Activated T-helper 2 cell treated with anti-CD3 and anti-CD28 coated beads, Interferon-gamma antibody, Interleukin-2, Interleukin-4, amounts not matched to agents 10 μg/mL and 5 μg/mL and 100 μg/mL, durations not matched to agents 14 hours and 24 hours and 36 hours (primary cell): ENCODE measurements around the gene TAX1BP3. TPM values are rescaled to one million over a fixed set of nuclear protein-coding genes. Genes with fewer than 3 reads are reported as not detected.

Experiments
- DNase-seq: peaks from one replicate; pipeline ENCODE4 v3.0.0; 2021; ENCODE audit warnings: low spot score
- H3K27ac Mint-ChIP-seq: one replicate; pipeline ENCODE4 v1.8.0; 2021; ENCODE audit warnings: mixed read lengths
- H3K27me3 Mint-ChIP-seq: one replicate; pipeline ENCODE4 v1.8.0; 2021; ENCODE audit warnings: low read depth, mixed read lengths
- H3K36me3 Mint-ChIP-seq: one replicate; pipeline ENCODE4 v1.8.0; 2021; ENCODE audit warnings: low read depth, mixed read lengths
- H3K4me1 Mint-ChIP-seq: one replicate; pipeline ENCODE4 v1.8.0; 2021; ENCODE audit warnings: low read depth, mixed read lengths
- H3K4me3 Mint-ChIP-seq: one replicate; pipeline ENCODE4 v1.8.0; 2021; ENCODE audit warnings: low read depth, mild to moderate bottlenecking, moderate library complexity, mixed read lengths
- H3K9me3 Mint-ChIP-seq: one replicate; pipeline ENCODE4 v1.8.0; 2021; ENCODE audit warnings: mixed read lengths
- intact Hi-C: fragments of 100-400 bp; cut with micrococcal nuclease; formaldehyde crosslinking; loops from one replicate; pipeline ENCODE4 v1.15.1; 2023
- total RNA-seq: library from RNA; stranded (reverse); gene quantifications from 2 replicates; pipeline ENCODE4 v1.2.3, GENCODE V29; 2022

The TAX1BP3 gene
- total RNA-seq, 1 donor from 2014 or later: 40.9 TPM

- Mint-ChIP-seq H3K9me3 (no peaks in the 10 kb centered on the region), H3K36me3 (peaks cover 76% of the 10 kb centered on the region), H3K4me1 (peaks cover 38% of the 10 kb centered on the region), H3K27me3 (no peaks in the 10 kb centered on the region), H3K27ac (peak overlapping the region; percentile 34), H3K4me3 (no peak overlapping the region)
- no peak for DNase-seq
- intact Hi-C loops: loop anchor here (10.0 kb wide), 1 partner anchor 851 kb away; the partner anchor contains the start of gene RAP1GAP2
These were observed 23.1 kb downstream of the TAX1BP3 start for GRCh38 chr17:3645310-3645709.

- H3K9me3 Mint-ChIP-seq: no peaks in the 10 kb centered on the region
- intact Hi-C loops: loop anchor here (10.0 kb wide), 1 partner anchor 849 kb away; the partner anchor contains the start of gene RAP1GAP2
- no peak overlapping the region for H3K4me3 Mint-ChIP-seq
- peaks cover 78% of the 10 kb centered on the region for H3K36me3 Mint-ChIP-seq
- peak overlapping the region; percentile 68 for H3K27ac Mint-ChIP-seq
- peaks cover 50% of the 10 kb centered on the region for H3K4me1 Mint-ChIP-seq
- no peaks in the 10 kb centered on the region for H3K27me3 Mint-ChIP-seq
- no peak for DNase-seq
These were observed 24.5 kb downstream of the TAX1BP3 start for GRCh38 chr17:3643889-3644349.

- DNase-seq: no peak
- H3K27me3 Mint-ChIP-seq: no peaks in the 10 kb centered on the region
- no peak overlapping the region for H3K4me3 Mint-ChIP-seq
- no peaks in the 10 kb centered on the region for H3K9me3 Mint-ChIP-seq
- H3K27ac Mint-ChIP-seq: peak overlapping the region; percentile 97
- intact Hi-C loops: loop anchor here (10.0 kb wide), 1 partner anchor 847 kb away; the partner anchor contains the start of gene RAP1GAP2
- H3K4me1 Mint-ChIP-seq: peaks cover 61% of the 10 kb centered on the region
- H3K36me3 Mint-ChIP-seq: peaks cover 74% of the 10 kb centered on the region
These were observed 26.5 kb downstream of the TAX1BP3 start for GRCh38 chr17:3641717-3642486.

- H3K27ac Mint-ChIP-seq: peak overlapping the region; percentile 97
- no peaks in the 10 kb centered on the region for H3K9me3 Mint-ChIP-seq
- intact Hi-C loops: loop anchor here (10.0 kb wide), 1 partner anchor 846 kb away; the partner anchor contains the start of gene RAP1GAP2
- H3K4me1 Mint-ChIP-seq: peaks cover 61% of the 10 kb centered on the region
- H3K27me3 Mint-ChIP-seq: no peaks in the 10 kb centered on the region
- H3K36me3 Mint-ChIP-seq: peaks cover 74% of the 10 kb centered on the region
- no peak for DNase-seq
- H3K4me3 Mint-ChIP-seq: no peak overlapping the region
These were observed 27.4 kb downstream of the TAX1BP3 start for GRCh38 chr17:3641014-3641413.

- Mint-ChIP-seq H3K9me3 (no peaks in the 10 kb centered on the region), H3K27me3 (no peaks in the 10 kb centered on the region), H3K27ac (peak overlapping the region; percentile 97), H3K36me3 (peaks cover 68% of the 10 kb centered on the region), H3K4me3 (peak overlapping the region; percentile 71), H3K4me1 (peaks cover 59% of the 10 kb centered on the region)
- intact Hi-C loops: loop anchor here (1.0 to 10.0 kb wide), 4 partner anchors 71 to 845 kb away; partner anchors contain the start of gene RAP1GAP2
- peak; percentile 32 for DNase-seq
These were observed 28.3 kb downstream of the TAX1BP3 start for GRCh38 chr17:3639981-3640596.

- Mint-ChIP-seq H3K9me3 (no peaks in the 10 kb centered on the region), H3K27me3 (no peaks in the 10 kb centered on the region), H3K4me1 (peaks cover 50% of the 10 kb centered on the region), H3K4me3 (peak overlapping the region; percentile 98), H3K36me3 (peaks cover 57% of the 10 kb centered on the region), H3K27ac (peak overlapping the region; percentile 63)
- no peak for DNase-seq
- intact Hi-C loops: loop anchor here (5.0 kb wide), 2 partner anchors 100 to 590 kb away; no protein-coding TSS in a partner anchor
These were observed 31.4 kb downstream of the TAX1BP3 start for GRCh38 chr17:3636908-3637373.

GRCh38 chr17:3636154-3636907 is 32.0 kb downstream of the TAX1BP3 start, which contains the start of the genes CTNS and SHPK:
TSS of gene CTNS (plus strand) at chr17:3636760. CDS start at chr17:3640207, 3,447 bp downstream.
TSS of gene SHPK (minus strand) at chr17:3636250. CDS start at chr17:3636219, 31 bp downstream.
- H3K27me3 Mint-ChIP-seq: no peaks in the 10 kb centered on the region
- no peaks in the 10 kb centered on the region for H3K9me3 Mint-ChIP-seq
- peak within 1 kb of the TSS; percentile 99 for H3K27ac Mint-ChIP-seq
- peak; percentile 95 for DNase-seq
- peak within 1 kb of the TSS; percentile 98 for H3K4me3 Mint-ChIP-seq
- H3K4me1 Mint-ChIP-seq: peaks cover 44% of the 10 kb centered on the region
- intact Hi-C loops: loop anchor here (5.0 kb wide), 2 partner anchors 99 to 589 kb away; no protein-coding TSS in a partner anchor
- H3K36me3 Mint-ChIP-seq: peaks cover 51% of the 10 kb centered on the region

- no peak for DNase-seq
- Mint-ChIP-seq H3K27ac (peak overlapping the region; percentile 35), H3K27me3 (no peaks in the 10 kb centered on the region), H3K4me3 (peak overlapping the region; percentile 98), H3K4me1 (peaks cover 38% of the 10 kb centered on the region), H3K36me3 (peaks cover 47% of the 10 kb centered on the region), H3K9me3 (no peaks in the 10 kb centered on the region)
- intact Hi-C loops: loop anchor here (5.0 kb wide), 2 partner anchors 98 to 588 kb away; no protein-coding TSS in a partner anchor
These were observed 32.8 kb downstream of the TAX1BP3 start for GRCh38 chr17:3635474-3636153.

- H3K4me3 Mint-ChIP-seq: no peak overlapping the region
- H3K36me3 Mint-ChIP-seq: peaks cover 45% of the 10 kb centered on the region
These were observed 36.1 kb downstream of the TAX1BP3 start for GRCh38 chr17:3632287-3632686.

GRCh38 chr17:3630781-3631180 is 37.6 kb downstream of the TAX1BP3 start:
- Mint-ChIP-seq H3K4me3 (no peak overlapping the region), H3K27me3 (no peaks in the 10 kb centered on the region), H3K4me1 (peaks cover 13% of the 10 kb centered on the region), H3K9me3 (no peaks in the 10 kb centered on the region), H3K36me3 (peaks cover 54% of the 10 kb centered on the region), H3K27ac (no peak overlapping the region)
- intact Hi-C loops: no loop called here
- no peak for DNase-seq

More at GRCh38 chr17:3632287-3632686, 36.1 kb downstream of the TAX1BP3 start:
- H3K9me3 Mint-ChIP-seq: no peaks in the 10 kb centered on the region
- no peak for DNase-seq
- peaks cover 12% of the 10 kb centered on the region for H3K4me1 Mint-ChIP-seq
- H3K27ac Mint-ChIP-seq: no peak overlapping the region
- H3K27me3 Mint-ChIP-seq: no peaks in the 10 kb centered on the region
- intact Hi-C loops: no loop called here

GRCh38 chr17:3627769-3628167 is 40.6 kb downstream of the TAX1BP3 start:
- peaks cover 54% of the 10 kb centered on the region for H3K36me3 Mint-ChIP-seq
- DNase-seq: no peak
- no peaks in the 10 kb centered on the region for H3K27me3 Mint-ChIP-seq
- intact Hi-C loops: no loop called here
- peaks cover 7% of the 10 kb centered on the region for H3K4me1 Mint-ChIP-seq
- H3K27ac Mint-ChIP-seq: no peak overlapping the region
- no peaks in the 10 kb centered on the region for H3K9me3 Mint-ChIP-seq
- H3K4me3 Mint-ChIP-seq: no peak overlapping the region
